K562 (cell line): Measurements from ENCODE around the gene SPACA9.

ENCODE experiments used
- CHD2 ChIP-seq: IDR thresholded peaks from 2 replicates; pipeline ENCODE4 v1.6.1; 2011; ENCODE audit warnings: low read depth, low read length
- NR2C1 ChIP-seq, 2 experiments: fragments of 450-650 bp; IDR thresholded peaks; 2 replicates each; pipeline ENCODE4 v1.6.1; 2017; ENCODE audit warnings: mild to moderate bottlenecking in 2 of 2, antibody characterized with exemption in 1 of 2, inconsistent platforms in 1 of 2, missing compliant biosample characterization in 1 of 2, missing genetic modification characterization in 1 of 2
- POLR2A ChIP-seq: fragments of 450-650 bp; conservative IDR thresholded peaks from 2 replicates; pipeline ENCODE4 v1.6.1; 2016
- SP1 ChIP-seq: sonication (generic); formaldehyde crosslinking; IDR thresholded peaks from 2 replicates; pipeline ENCODE4 v1.8.1; 2022; ENCODE audit warnings: mild to moderate bottlenecking, missing genetic modification reagents
- ZNF143 ChIP-seq: sonication (generic); formaldehyde crosslinking; IDR thresholded peaks from 2 replicates; pipeline ENCODE4 v1.9.0; 2022; ENCODE audit warnings: mild to moderate bottlenecking, missing genetic modification reagents

GRCh38 chr9:132857616-132858342 is 20.9 kb upstream of the SPACA9 start:
- TF ChIP-seq ZNF143 (no peak), SP1 (CRISPR knock-in tag) (no peak), NR2C1 (IDR thresholded peaks at IDR 0.05) (no peak), NR2C1 (tag; IDR thresholded peaks at IDR 0.05) (no peak), POLR2A (no peak), CHD2 (no peak)
